Mucosa of descending colon (tissue), 3 donors: ENCODE data around the gene ITPA. TPM values are rescaled to one million over a fixed set of nuclear protein-coding genes. Genes with fewer than 3 reads are reported as not detected.

ENCODE experiments used
- ATAC-seq: fragments of 200-7000 bp; cut with Tn5 transposase; one replicate; pipeline ENCODE4 v1.9.1; 2020; ENCODE audit warnings: mild to moderate bottlenecking, moderate library complexity
- DNase-seq, 3 donors: peaks; one replicate each; pipeline ENCODE4 v3.0.0-alpha.2; 2020
- H3K36me3 ChIP-seq: fragments of 200-600 bp; one replicate; pipeline ENCODE4 v1.8.0; 2021; ENCODE audit warnings: low read depth, mild to moderate bottlenecking
- H3K4me1 ChIP-seq: fragments of 200-600 bp; one replicate; pipeline ENCODE4 v1.8.0; 2021; ENCODE audit warnings: low read depth, mild to moderate bottlenecking
- H3K4me3 ChIP-seq: fragments of 200-600 bp; one replicate; pipeline ENCODE4 v1.8.0; 2021; ENCODE audit warnings: mild to moderate bottlenecking
- H3K9me3 ChIP-seq: fragments of 200-600 bp; one replicate; pipeline ENCODE4 v1.8.0; 2021; ENCODE audit warnings: mild to moderate bottlenecking
- CTCF ChIP-seq: fragments of 200-600 bp; IDR thresholded peaks from one replicate; pipeline ENCODE4 v1.8.0; 2022; ENCODE audit warnings: antibody characterized with exemption, mild to moderate bottlenecking
- intact Hi-C, 2 donors: fragments of 100-400 bp; cut with DNase I in 1 of 2; cut with micrococcal nuclease in 1 of 2; formaldehyde crosslinking; loops; one replicate each; pipeline versions ENCODE4 v1.11.0 to v1.11.1; 2022; cut with DNase I, micrococcal nuclease
- total RNA-seq, 3 donors: library from RNA; stranded (reverse); fragmentation: NEBNext Ultra II Directional in 2 of 3; extraction: Animal tissue kit (Norgen Biotek cat#: 25700) in 2 of 3; gene quantifications; one replicate each; pipeline versions ENCODE4 v1.2.1 to v1.2.4, GENCODE V29; 2021 to 2023
- donor health status: DM: no; HTN: no; CAD: no; lungs with moderate emphysema.
- donor health status: DM: no; HTN: no; CAD: no.
- donor health status: DM: no; HTN: yes; CAD: no.

The ITPA gene
- total RNA-seq, 3 donors from 2014 or later = 29.8 to 44.7 (median 43.8) TPM

DNA sequence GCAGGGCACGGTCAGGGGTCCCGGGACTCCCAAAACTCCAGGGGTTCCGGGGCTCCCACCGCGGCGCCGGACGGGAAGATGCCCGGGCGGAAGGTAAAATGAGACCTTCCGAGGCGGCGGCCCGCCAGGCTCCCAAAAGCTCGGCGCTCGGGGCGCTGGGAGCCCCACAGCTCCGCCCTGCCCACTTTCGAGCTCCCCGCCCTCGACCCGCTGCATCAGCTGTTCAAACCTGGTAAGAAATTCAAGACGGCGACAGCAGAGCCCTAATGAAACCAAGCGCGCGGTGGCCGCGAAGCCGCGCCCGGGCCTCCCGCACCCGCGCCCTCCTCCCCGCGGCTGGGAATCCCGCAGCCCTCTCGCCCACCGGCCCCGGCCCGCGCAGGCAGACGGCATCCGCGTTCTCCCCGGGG, 29.3 kb downstream of the ITPA start:
- Histone ChIP-seq H3K36me3 (no peaks in the 10 kb centered on the region), H3K9me3 (no peaks in the 10 kb centered on the region), H3K4me3 (peak overlapping the region; percentile 24), H3K4me1 (peaks cover 6% of the 10 kb centered on the region)
- TF ChIP-seq CTCF = no peak
- peak; percentile 28 for ATAC-seq
- DNase-seq = peak in 2 of 3 donors; percentile 23 to 57
- intact Hi-C loops = no loop called here

DNA sequence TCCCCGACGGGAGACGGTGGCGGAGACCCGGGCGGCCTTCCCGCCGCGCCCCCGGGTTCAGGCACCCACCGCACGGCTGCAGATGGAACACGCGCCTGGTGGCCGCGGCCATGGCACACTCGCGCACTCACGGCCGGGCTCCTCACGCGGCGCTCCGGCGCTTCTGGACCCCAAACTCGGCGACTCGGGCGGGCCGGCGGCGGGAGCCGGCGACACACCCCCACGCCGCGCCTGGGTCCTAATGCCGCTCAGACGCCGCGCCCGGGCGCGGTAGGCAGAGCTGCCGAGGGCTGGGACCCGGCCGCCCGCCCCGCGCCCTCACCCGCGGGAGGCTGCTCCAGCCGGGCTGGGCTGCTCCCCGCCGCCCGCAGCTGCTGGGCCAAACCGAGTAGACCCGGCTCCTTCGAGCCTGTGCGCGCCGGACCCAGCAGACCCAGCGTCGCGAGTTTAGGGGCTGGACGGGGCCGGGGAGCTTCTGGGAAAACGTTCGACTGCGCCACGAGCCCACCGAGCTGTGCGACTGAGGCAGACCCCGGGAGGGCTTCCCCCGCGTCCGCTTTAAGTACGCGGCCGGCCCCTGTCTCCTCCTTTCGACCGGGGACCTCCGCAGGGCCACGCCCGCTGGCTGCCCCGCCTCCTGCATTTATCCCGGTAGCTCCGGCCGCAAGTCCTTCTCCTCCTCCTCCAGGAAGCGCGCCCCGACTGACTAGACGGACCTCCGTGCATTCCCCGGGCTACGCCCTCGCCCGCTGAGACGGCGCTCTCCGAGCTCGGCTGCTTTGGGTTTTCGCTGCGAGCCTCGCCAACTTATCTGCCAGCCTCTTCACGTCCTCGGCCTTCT, 29.9 kb downstream of the ITPA start, which contains the start of gene SLC4A11:
TSS of gene SLC4A11 (minus strand) at position 165 of the 841 bp plus-strand sequence. CDS start at position 112, 53 bp downstream.
- ATAC-seq (peak; percentile 85), DNase-seq (peak; percentile 79 to 84 (median 83))
- no peaks in the 10 kb centered on the region for H3K36me3 ChIP-seq
- no peaks in the 10 kb centered on the region for H3K9me3 ChIP-seq
- H3K4me1 ChIP-seq = peaks cover 6% of the 10 kb centered on the region
- intact Hi-C loops = no loop called here
- no peak for TF ChIP-seq CTCF
- peak within 1 kb of the TSS; percentile 24 for H3K4me3 ChIP-seq

DNA sequence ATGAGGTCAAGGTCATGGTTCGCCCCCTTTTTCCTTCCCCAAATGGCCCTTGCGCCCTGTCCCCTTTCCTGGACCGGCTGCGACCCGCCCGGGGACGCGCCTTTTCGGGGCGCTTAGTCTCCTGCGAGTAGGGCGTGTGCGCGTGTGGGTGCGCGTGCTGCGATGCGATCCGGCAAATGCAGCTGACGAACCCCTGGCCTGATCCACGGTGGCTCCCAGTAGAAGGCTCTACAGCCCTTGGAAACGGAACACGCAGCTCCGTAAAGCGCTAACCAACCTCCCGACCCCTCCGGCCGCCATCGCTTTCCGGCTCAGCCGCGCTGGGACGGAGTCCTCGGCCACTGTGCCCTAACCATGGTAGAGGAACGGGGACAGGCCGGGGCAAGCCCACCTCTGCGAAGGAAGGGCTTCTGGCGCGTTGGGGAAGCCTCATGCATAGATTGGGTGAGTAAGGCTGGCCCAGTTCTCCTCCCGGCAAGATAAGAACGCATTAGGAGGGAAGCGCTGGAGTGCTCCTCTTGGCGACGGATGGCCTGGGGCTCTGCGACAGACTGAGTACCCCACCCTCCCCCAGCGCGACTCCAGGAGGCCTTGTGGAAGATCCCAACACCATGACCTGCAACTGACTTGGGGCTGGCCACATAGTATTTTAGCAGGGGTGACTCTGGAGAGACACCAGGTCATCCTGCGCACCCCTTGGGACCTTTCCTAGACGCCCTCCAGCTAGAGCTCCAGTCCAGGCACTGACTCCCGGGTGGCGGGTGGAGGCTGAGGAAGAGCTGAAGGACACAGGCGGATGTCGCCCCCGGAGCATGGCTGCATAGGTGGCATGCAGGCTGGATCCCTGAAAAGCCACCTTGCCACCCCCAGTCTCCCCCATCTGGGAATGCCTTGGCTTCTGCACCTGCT, 30.8 kb downstream of the ITPA start:
- TF ChIP-seq CTCF = no peak
- DNase-seq (peak in 1 of 3 donors; percentile 42), ATAC-seq (peak; percentile 15)
- Histone ChIP-seq H3K9me3 (no peaks in the 10 kb centered on the region), H3K36me3 (no peaks in the 10 kb centered on the region), H3K4me3 (peak overlapping the region; percentile 24), H3K4me1 (peaks cover 6% of the 10 kb centered on the region)
- intact Hi-C loops = no loop called here

GRCh38 chr20:3240776-3241363, 31.6 kb downstream of the ITPA start:
- TF ChIP-seq CTCF = no peak
- DNase-seq = no peak
- Histone ChIP-seq H3K4me3 (no peak overlapping the region), H3K9me3 (no peaks in the 10 kb centered on the region), H3K36me3 (no peaks in the 10 kb centered on the region), H3K4me1 (peaks cover 6% of the 10 kb centered on the region)
- no peak for ATAC-seq
- intact Hi-C loops = no loop called here

DNA sequence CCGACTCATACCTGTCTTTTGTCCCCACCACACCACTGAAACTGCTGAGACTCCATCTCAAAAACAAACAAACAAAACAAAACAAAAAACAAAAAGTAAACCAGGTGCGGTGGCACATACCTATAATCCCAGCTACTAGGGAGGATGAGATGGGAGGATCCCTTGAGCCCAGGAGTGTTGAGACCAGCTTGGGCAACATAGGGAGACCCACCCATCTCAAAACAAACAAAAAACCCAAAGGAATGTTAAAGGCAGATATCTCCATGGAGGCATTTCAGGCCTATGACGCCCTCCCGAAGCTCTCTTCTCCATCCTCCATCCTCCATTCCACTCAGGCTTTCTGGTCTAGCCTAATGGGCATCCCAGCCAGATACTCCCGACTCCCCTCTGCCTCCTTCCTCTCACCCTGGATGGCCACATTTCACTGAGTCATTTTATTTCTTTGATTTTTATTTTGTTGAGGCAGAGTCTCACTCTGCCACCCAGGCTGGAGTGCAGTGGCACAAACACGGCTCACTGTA, 32.9 kb downstream of the ITPA start:
- H3K36me3 ChIP-seq = no peaks in the 10 kb centered on the region
- no peak overlapping the region for H3K4me3 ChIP-seq
- intact Hi-C loops = no loop called here
- H3K4me1 ChIP-seq = peaks cover 6% of the 10 kb centered on the region
- H3K9me3 ChIP-seq = no peaks in the 10 kb centered on the region
- no peak for TF ChIP-seq CTCF
- DNase-seq (no peak), ATAC-seq (no peak)
